SK-N-SH (cell line): ENCODE data around the gene TTC22.

Experiments
- EZH2phosphoT487 ChIP-seq: fragments of 200-600 bp; sonication (generic); IDR thresholded peaks from 2 replicates; pipeline ENCODE4 v1.6.1; 2017; ENCODE audit warnings: low read depth, mixed run types, mild to moderate bottlenecking, antibody characterized with exemption, moderate library complexity, borderline replicate concordance
- GABPA ChIP-seq: IDR thresholded peaks from 2 replicates; pipeline ENCODE4 v1.4.0; 2012; ENCODE audit warnings: low read depth, mild to moderate bottlenecking
- GATA2 ChIP-seq: sonication (generic); formaldehyde crosslinking; IDR thresholded peaks from 2 replicates; pipeline ENCODE4 v1.5.0; 2020; ENCODE audit warnings: mild to moderate bottlenecking, missing genetic modification reagents
- JUND ChIP-seq: IDR thresholded peaks from 2 replicates; pipeline ENCODE4 v1.4.0; 2012
- MEF2A ChIP-seq: IDR thresholded peaks from 2 replicates; pipeline ENCODE4 v1.4.0; 2012; ENCODE audit warnings: low read depth, borderline replicate concordance
- POLR2AphosphoS5 ChIP-seq: IDR thresholded peaks from 2 replicates; pipeline ENCODE4 v1.6.1; 2012; ENCODE audit warnings: low read depth, low read length
- RFX5 ChIP-seq: IDR thresholded peaks from 2 replicates; pipeline ENCODE4 v1.6.1; 2012; ENCODE audit warnings: mild to moderate bottlenecking, improper control_type of control experiment, low read length
- SIN3A ChIP-seq: IDR thresholded peaks from 2 replicates; pipeline ENCODE4 v1.6.1; 2012; ENCODE audit warnings: low read depth, mild to moderate bottlenecking, low read length, moderate library complexity, borderline replicate concordance
- SMC3 ChIP-seq: IDR thresholded peaks from 2 replicates; pipeline ENCODE4 v1.6.1; 2012; ENCODE audit warnings: low read depth, low read length, improper control_type of control experiment
- TAF1 ChIP-seq: IDR thresholded peaks from 2 replicates; pipeline ENCODE4 v1.6.1; 2012; ENCODE audit warnings: low read depth, mild to moderate bottlenecking, low read length, moderate library complexity, borderline replicate concordance
- TEAD4 ChIP-seq: IDR thresholded peaks from 2 replicates; pipeline ENCODE4 v1.4.0; 2012; ENCODE audit warnings: mild to moderate bottlenecking, borderline replicate concordance; ENCODE audit not compliant: insufficient read depth
- USF2 ChIP-seq: fragments of 150-350 bp; IDR thresholded peaks from 2 replicates; pipeline ENCODE4 v1.6.1; 2017; ENCODE audit warnings: antibody characterized with exemption, low read length, low read depth, borderline replicate concordance
- TF ChIP-seq, protein P1 (sequence below): fragments of 200-600 bp; sonication (generic); IDR thresholded peaks from 2 replicates; pipeline ENCODE4 v1.6.1; 2017; ENCODE audit warnings: antibody characterized with exemption, mild to moderate bottlenecking, moderate library complexity
- TF ChIP-seq, protein P2 (sequence below): IDR thresholded peaks from 2 replicates; pipeline ENCODE4 v1.6.1; 2012; ENCODE audit warnings: mild to moderate bottlenecking, low read depth, low read length, moderate library complexity

DNA sequence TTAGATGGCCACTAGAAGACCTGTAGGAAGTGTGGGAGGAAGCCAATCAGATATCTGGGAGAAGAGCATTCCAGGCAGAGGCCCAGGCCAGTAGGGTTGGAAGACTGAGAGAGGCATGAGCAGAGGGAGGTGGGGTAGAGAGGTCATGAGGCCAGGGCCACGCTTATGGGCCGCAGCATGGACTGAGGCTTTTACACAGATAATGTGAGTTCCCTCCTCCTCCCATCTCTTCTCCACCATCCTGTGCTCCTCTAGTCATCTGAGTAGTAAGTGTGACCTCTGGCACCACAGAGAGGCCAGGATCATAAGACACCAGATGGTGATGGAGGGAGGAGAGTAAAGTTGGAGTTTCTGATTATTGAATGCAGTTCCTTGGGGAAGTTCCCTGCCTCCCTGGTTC is 17.1 kb downstream of the TTC22 start:
- TF ChIP-seq, protein P1, sequence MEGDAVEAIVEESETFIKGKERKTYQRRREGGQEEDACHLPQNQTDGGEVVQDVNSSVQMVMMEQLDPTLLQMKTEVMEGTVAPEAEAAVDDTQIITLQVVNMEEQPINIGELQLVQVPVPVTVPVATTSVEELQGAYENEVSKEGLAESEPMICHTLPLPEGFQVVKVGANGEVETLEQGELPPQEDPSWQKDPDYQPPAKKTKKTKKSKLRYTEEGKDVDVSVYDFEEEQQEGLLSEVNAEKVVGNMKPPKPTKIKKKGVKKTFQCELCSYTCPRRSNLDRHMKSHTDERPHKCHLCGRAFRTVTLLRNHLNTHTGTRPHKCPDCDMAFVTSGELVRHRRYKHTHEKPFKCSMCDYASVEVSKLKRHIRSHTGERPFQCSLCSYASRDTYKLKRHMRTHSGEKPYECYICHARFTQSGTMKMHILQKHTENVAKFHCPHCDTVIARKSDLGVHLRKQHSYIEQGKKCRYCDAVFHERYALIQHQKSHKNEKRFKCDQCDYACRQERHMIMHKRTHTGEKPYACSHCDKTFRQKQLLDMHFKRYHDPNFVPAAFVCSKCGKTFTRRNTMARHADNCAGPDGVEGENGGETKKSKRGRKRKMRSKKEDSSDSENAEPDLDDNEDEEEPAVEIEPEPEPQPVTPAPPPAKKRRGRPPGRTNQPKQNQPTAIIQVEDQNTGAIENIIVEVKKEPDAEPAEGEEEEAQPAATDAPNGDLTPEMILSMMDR, result no peak
- TF ChIP-seq EZH2phosphoT487 (no peak), JUND (no peak), RFX5 (no peak), SIN3A (no peak), POLR2AphosphoS5 (no peak), GABPA (no peak), SMC3 (no peak), USF2 (no peak), TAF1 (no peak), TEAD4 (no peak), MEF2A (no peak), GATA2 (CRISPR knock-in tag) (no peak)
- TF ChIP-seq, protein P2, sequence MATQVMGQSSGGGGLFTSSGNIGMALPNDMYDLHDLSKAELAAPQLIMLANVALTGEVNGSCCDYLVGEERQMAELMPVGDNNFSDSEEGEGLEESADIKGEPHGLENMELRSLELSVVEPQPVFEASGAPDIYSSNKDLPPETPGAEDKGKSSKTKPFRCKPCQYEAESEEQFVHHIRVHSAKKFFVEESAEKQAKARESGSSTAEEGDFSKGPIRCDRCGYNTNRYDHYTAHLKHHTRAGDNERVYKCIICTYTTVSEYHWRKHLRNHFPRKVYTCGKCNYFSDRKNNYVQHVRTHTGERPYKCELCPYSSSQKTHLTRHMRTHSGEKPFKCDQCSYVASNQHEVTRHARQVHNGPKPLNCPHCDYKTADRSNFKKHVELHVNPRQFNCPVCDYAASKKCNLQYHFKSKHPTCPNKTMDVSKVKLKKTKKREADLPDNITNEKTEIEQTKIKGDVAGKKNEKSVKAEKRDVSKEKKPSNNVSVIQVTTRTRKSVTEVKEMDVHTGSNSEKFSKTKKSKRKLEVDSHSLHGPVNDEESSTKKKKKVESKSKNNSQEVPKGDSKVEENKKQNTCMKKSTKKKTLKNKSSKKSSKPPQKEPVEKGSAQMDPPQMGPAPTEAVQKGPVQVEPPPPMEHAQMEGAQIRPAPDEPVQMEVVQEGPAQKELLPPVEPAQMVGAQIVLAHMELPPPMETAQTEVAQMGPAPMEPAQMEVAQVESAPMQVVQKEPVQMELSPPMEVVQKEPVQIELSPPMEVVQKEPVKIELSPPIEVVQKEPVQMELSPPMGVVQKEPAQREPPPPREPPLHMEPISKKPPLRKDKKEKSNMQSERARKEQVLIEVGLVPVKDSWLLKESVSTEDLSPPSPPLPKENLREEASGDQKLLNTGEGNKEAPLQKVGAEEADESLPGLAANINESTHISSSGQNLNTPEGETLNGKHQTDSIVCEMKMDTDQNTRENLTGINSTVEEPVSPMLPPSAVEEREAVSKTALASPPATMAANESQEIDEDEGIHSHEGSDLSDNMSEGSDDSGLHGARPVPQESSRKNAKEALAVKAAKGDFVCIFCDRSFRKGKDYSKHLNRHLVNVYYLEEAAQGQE, result no peak
